ENCODE results near the gene VPS16. TPM values are rescaled to one million over a fixed set of nuclear protein-coding genes. Genes with fewer than 3 reads are reported as not detected.

VPS16 gene
- total RNA-seq, 1 experiment from 2014 or later = 26.2 TPM

GRCh38 chr20:2872459-2873009 is 32.0 kb downstream of the VPS16 start (continued):
- TF ChIP-seq TP53 (CRISPR knock-in tag; IDR thresholded peaks at IDR 0.05) = peak; percentile 74; the same call in 1 of the 2 replicates
- TF ChIP-seq, protein P1, sequence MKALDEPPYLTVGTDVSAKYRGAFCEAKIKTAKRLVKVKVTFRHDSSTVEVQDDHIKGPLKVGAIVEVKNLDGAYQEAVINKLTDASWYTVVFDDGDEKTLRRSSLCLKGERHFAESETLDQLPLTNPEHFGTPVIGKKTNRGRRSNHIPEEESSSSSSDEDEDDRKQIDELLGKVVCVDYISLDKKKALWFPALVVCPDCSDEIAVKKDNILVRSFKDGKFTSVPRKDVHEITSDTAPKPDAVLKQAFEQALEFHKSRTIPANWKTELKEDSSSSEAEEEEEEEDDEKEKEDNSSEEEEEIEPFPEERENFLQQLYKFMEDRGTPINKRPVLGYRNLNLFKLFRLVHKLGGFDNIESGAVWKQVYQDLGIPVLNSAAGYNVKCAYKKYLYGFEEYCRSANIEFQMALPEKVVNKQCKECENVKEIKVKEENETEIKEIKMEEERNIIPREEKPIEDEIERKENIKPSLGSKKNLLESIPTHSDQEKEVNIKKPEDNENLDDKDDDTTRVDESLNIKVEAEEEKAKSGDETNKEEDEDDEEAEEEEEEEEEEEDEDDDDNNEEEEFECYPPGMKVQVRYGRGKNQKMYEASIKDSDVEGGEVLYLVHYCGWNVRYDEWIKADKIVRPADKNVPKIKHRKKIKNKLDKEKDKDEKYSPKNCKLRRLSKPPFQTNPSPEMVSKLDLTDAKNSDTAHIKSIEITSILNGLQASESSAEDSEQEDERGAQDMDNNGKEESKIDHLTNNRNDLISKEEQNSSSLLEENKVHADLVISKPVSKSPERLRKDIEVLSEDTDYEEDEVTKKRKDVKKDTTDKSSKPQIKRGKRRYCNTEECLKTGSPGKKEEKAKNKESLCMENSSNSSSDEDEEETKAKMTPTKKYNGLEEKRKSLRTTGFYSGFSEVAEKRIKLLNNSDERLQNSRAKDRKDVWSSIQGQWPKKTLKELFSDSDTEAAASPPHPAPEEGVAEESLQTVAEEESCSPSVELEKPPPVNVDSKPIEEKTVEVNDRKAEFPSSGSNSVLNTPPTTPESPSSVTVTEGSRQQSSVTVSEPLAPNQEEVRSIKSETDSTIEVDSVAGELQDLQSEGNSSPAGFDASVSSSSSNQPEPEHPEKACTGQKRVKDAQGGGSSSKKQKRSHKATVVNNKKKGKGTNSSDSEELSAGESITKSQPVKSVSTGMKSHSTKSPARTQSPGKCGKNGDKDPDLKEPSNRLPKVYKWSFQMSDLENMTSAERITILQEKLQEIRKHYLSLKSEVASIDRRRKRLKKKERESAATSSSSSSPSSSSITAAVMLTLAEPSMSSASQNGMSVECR (CRISPR knock-in tag; IDR thresholded peaks at IDR 0.05; ENCODE audit: borderline replicate concordance) = 0 out of 2 replicates have a peak, but pooled peaks have one; percentile 10
- TF ChIP-seq, protein P2, sequence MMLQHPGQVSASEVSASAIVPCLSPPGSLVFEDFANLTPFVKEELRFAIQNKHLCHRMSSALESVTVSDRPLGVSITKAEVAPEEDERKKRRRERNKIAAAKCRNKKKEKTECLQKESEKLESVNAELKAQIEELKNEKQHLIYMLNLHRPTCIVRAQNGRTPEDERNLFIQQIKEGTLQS (CRISPR knock-in tag; conservative IDR thresholded peaks at IDR 0.05) = no peak
- TF ChIP-seq CTCF (IDR thresholded peaks at IDR 0.05) = peak; percentile 39; the same call in 1 of the 2 replicates
- 0 out of 2 replicates have a peak, but pooled peaks have one; percentile 52 for TF ChIP-seq TEAD1 (CRISPR knock-in tag; IDR thresholded peaks at IDR 0.05)
- TF ChIP-seq HMGXB4 (CRISPR knock-in tag; IDR thresholded peaks at IDR 0.05) = peak; percentile 70

DNA sequence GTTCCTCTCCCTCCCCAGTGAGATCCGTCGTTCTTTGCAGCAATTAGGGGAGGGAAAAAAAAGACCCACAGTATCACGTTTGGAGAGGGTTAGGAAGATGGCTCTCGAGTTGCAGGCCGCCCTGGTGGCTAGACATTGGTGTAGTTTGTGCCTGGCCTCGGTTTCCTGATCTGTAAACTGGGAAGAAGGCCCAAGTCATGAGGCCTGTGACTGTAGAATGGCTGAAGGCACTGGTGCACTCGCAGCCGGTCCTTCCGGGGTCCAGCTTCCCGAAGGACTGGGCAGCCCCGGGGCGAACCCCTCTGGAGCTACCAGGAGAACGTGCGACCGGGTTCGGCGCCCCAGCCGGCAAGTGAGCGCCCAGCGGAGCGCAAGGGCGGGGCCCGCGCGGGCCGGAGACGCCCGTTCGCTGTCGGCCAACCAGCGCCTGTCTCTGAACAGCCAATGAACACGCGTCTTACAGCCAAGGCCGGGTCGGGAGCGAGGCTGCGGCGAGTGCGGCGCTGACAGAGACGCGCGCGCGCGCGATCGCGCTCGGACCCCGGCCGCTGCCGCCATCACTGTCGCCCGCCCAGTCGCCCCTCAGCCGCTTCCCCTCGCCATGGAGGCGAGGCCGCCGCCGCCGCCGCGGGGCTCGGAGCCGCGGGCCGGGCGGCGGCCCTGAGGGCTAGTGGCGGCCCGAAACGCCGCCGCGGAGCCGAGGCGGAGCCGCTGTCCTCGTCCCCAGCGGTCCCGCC is 32.6 kb downstream of the VPS16 start, which contains the start of gene PTPRA:
TSS of gene PTPRA (plus strand) at position 472 of the 737 bp plus-strand sequence. CDS start 90,797 bp downstream, outside the sequence.
- POLR2A ChIA-PET = interaction anchor here (1.4 kb wide), 1 partner anchor 172 kb away, joined by 3 read pairs; the partner anchor contains the start of gene MRPS26
- H3K27ac Mint-ChIP-seq = peak within 1 kb of the TSS; percentile 70
- DNase-seq (ENCODE audit: low spot score) (peak; percentile 90), ATAC-seq (peak; percentile 87)
- CTCF ChIA-PET = interaction anchor here (0.7 to 1.2 kb wide), 8 partner anchors 31 to 185 kb away, joined by 3 to 4 read pairs (median 3); no protein-coding TSS in a partner anchor
- no peaks in the 10 kb centered on the region for H3K9me3 Mint-ChIP-seq
- H3K4me1 Mint-ChIP-seq = peaks cover 30% of the 10 kb centered on the region
- H3K4me3 Mint-ChIP-seq = peak within 1 kb of the TSS; percentile 90
- H3K36me3 Mint-ChIP-seq = peaks cover 5% of the 10 kb centered on the region
- peaks cover 21% of the 10 kb centered on the region for H3K27me3 Mint-ChIP-seq (ENCODE audit: low read depth)
- TF ChIP-seq GABPB1 (CRISPR knock-in tag; IDR thresholded peaks at IDR 0.05) = 0 out of 2 replicates have a peak, but pooled peaks have one; percentile 5
- TF ChIP-seq ZNF281 (CRISPR knock-in tag; IDR thresholded peaks at IDR 0.05) = 0 out of 2 replicates have a peak, but pooled peaks have one; percentile 20
- peak; percentile 97 for TF ChIP-seq GTF2I (CRISPR knock-in tag; conservative IDR thresholded peaks at IDR 0.05)
- TF ChIP-seq ZNF423 (CRISPR knock-in tag; IDR thresholded peaks at IDR 0.05) = no peak
- TF ChIP-seq ZNF317 (CRISPR knock-in tag; IDR thresholded peaks at IDR 0.05; ENCODE audit: borderline replicate concordance, low read depth) = no peak
- TF ChIP-seq FOXK1 (CRISPR knock-in tag; IDR thresholded peaks at IDR 0.05) = peak; percentile 49
- peak; percentile 37 for TF ChIP-seq E2F4 (CRISPR knock-in tag; IDR thresholded peaks at IDR 0.05; ENCODE audit: borderline replicate concordance, low read depth)
- TF ChIP-seq MXD4 (CRISPR knock-in tag; IDR thresholded peaks at IDR 0.05; ENCODE audit: borderline replicate concordance) = no peak
- TF ChIP-seq MAX (CRISPR knock-in tag; IDR thresholded peaks at IDR 0.05) = peak; percentile 29; the same call in 1 of the 2 replicates
- TF ChIP-seq, protein P3, sequence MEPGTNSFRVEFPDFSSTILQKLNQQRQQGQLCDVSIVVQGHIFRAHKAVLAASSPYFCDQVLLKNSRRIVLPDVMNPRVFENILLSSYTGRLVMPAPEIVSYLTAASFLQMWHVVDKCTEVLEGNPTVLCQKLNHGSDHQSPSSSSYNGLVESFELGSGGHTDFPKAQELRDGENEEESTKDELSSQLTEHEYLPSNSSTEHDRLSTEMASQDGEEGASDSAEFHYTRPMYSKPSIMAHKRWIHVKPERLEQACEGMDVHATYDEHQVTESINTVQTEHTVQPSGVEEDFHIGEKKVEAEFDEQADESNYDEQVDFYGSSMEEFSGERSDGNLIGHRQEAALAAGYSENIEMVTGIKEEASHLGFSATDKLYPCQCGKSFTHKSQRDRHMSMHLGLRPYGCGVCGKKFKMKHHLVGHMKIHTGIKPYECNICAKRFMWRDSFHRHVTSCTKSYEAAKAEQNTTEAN (CRISPR knock-in tag; IDR thresholded peaks at IDR 0.05) = peak; percentile 46; the same call in 1 of the 2 replicates
- TF ChIP-seq, protein P4, sequence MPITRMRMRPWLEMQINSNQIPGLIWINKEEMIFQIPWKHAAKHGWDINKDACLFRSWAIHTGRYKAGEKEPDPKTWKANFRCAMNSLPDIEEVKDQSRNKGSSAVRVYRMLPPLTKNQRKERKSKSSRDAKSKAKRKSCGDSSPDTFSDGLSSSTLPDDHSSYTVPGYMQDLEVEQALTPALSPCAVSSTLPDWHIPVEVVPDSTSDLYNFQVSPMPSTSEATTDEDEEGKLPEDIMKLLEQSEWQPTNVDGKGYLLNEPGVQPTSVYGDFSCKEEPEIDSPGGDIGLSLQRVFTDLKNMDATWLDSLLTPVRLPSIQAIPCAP (CRISPR knock-in tag; IDR thresholded peaks at IDR 0.05) = peak; percentile 64; the same call in 1 of the 2 replicates
- no peak for TF ChIP-seq PRRX2 (CRISPR knock-in tag; IDR thresholded peaks at IDR 0.05)
